ENCODE measurements around the gene VPS13D. TPM values are rescaled to one million over a fixed set of nuclear protein-coding genes. Genes with fewer than 3 reads are reported as not detected.
A peak's percentile ranks its signal among the peaks of the same experiment; 100 is the strongest.

The VPS13D gene
- total and polyA plus RNA-seq, 2 donors from 2014 or later: 19.4 to 75.8 TPM

DNA sequence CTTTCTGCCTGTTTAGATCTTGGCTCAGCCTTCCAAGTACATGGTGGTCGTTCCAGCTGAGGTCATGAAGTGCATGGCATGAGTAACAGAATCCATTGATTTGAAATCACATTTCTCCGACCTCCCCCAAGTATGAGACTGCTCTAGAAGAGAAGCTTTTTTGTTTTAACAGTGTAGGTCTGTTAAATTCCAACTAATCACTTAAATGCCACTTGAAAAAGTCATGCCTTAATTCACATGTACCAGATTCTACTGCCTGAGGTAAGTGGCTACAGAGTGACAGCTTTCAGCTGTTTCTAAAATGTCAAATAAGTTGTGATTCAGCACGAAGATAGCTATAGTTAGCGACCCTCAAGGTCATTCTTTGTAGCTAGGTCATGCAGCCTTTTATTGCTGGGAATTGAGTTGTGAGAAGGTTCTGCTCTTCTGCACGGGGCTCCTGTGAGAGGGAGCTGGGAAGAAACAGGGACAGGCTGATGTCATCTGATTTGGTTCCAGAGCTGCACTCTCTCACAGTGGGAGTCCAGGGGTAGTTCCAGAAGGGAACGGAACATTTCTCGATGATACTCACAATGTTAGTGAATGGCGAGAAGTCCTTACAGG is 112.7 kb downstream of the VPS13D start:
- peaks cover 5 to 21% (median 12%) of the 10 kb centered on the region in 3 donors for H3K4me1 ChIP-seq (ENCODE audit: control insufficient read depth in 2 of 3, insufficient read depth in 2 of 3, low read depth in 1 of 3, low read length in 3 of 3)
- no peak for FAIRE-seq
- TF ChIP-seq, protein P1, sequence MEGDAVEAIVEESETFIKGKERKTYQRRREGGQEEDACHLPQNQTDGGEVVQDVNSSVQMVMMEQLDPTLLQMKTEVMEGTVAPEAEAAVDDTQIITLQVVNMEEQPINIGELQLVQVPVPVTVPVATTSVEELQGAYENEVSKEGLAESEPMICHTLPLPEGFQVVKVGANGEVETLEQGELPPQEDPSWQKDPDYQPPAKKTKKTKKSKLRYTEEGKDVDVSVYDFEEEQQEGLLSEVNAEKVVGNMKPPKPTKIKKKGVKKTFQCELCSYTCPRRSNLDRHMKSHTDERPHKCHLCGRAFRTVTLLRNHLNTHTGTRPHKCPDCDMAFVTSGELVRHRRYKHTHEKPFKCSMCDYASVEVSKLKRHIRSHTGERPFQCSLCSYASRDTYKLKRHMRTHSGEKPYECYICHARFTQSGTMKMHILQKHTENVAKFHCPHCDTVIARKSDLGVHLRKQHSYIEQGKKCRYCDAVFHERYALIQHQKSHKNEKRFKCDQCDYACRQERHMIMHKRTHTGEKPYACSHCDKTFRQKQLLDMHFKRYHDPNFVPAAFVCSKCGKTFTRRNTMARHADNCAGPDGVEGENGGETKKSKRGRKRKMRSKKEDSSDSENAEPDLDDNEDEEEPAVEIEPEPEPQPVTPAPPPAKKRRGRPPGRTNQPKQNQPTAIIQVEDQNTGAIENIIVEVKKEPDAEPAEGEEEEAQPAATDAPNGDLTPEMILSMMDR (IDR thresholded peaks at IDR 0.05; ENCODE audit: borderline replicate concordance, extremely low read depth, insufficient read depth): no peak
- H3K9me3 ChIP-seq (ENCODE audit: control insufficient read depth in 2 of 3, insufficient read depth in 1 of 3, low read length in 3 of 3): no peaks in the 10 kb centered on the region
- no peak overlapping the region for H3K4me3 ChIP-seq (ENCODE audit: low read length in 3 of 3)
- no peaks in the 10 kb centered on the region for H3K27me3 ChIP-seq (ENCODE audit: control insufficient read depth, insufficient read depth, low read length)
- no peak overlapping the region for H3K9ac ChIP-seq (ENCODE audit: low read length in 3 of 3)
- DNase-seq: peak in 2 of 5 donors; percentile 46
- peak overlapping the region in 1 of 2 donors; percentile 61 for H3K27ac ChIP-seq (ENCODE audit: low read depth in 2 of 2, low read length in 2 of 2)
- peaks cover 2 to 16% (median 3%) of the 10 kb centered on the region in 3 donors for H3K36me3 ChIP-seq (ENCODE audit: control insufficient read depth in 2 of 3, insufficient read depth in 3 of 3, low read length in 3 of 3)
- intact Hi-C loops (cut with DNase I): no loop called here

DNA sequence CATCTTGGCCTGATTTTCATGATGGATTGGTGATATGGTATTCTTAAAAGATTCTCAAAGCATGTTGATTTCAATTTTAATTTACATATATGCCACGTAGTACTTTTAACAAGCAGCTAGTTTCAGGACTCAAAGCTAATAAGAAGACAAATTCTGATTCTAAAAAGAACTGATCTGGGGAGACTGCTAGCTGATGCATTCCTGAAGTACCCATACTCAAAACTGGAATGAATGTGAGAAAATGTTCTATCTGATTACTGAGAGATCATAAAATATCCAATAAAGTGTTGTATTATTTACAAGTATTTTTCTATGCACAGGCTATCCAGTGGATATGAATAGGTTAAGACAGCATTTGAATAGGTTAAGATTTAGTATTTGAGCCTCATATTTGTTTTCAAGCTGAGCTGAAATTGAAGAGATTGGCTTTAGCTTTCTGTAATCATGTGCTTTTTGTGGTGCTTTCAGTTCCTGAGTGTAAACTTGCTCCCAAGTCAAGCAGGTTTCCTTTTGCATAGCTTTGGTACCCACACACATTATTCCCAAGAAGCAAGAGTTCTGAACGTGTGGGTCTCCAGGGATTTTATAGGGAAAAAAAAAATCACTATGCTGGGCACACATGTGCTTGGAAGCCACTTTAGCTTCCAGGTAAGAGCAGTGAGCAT is 114.1 kb downstream of the VPS13D start:
- TF ChIP-seq, protein P1 (IDR thresholded peaks at IDR 0.05; ENCODE audit: borderline replicate concordance, extremely low read depth, insufficient read depth): no peak
- no peaks in the 10 kb centered on the region for H3K27me3 ChIP-seq (ENCODE audit: control insufficient read depth, insufficient read depth, low read length)
- H3K36me3 ChIP-seq (ENCODE audit: control insufficient read depth in 2 of 3, insufficient read depth in 3 of 3, low read length in 3 of 3): peaks cover 4 to 21% (median 4%) of the 10 kb centered on the region in 3 donors
- H3K9me3 ChIP-seq (ENCODE audit: control insufficient read depth in 2 of 3, insufficient read depth in 1 of 3, low read length in 3 of 3): no peaks in the 10 kb centered on the region
- H3K9ac ChIP-seq (ENCODE audit: low read length in 3 of 3): no peak overlapping the region
- FAIRE-seq (no peak), DNase-seq (no peak)
- no peak overlapping the region for H3K4me3 ChIP-seq (ENCODE audit: low read length in 3 of 3)
- peaks cover 4 to 21% (median 12%) of the 10 kb centered on the region in 3 donors for H3K4me1 ChIP-seq (ENCODE audit: control insufficient read depth in 2 of 3, insufficient read depth in 2 of 3, low read depth in 1 of 3, low read length in 3 of 3)
- no peak overlapping the region for H3K27ac ChIP-seq (ENCODE audit: low read depth in 2 of 2, low read length in 2 of 2)
- intact Hi-C loops (cut with DNase I): no loop called here

DNA sequence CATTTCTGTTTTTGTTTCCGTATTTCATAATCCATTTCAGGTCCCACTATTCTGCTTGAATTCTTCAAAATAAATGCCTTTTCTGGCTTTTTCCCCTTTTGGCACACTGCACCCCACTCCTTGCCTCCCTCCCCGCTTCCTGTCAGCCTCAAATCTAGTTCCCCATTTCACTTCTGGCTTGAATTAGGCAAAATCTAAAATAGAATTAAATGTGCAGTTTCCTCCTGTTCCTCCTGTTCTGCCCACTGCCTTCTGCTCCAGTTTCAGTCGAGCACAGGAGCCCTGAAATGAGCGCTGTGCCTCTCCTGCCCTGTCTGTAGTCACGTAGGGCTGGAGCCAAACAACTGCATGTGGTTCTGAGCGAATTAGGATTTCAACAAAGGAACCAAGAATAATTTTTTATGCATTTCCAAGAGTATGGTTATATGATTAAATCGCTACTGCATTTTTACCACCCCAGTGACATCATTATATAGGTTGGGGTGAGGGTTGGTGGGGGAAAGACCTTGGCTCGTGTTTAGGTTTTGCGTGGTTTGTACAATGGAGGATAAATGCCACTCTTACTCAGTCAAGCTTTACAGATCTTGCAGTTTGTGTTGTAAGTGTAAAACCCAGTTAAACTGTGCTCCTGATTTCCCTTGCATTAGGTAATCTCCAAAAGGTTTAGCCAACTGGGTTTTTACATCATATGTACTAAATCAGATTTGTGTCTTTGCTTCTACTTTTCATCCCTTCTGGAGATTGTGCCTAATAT is 114.9 kb downstream of the VPS13D start:
- no peak for FAIRE-seq
- peaks cover 6 to 29% (median 11%) of the 10 kb centered on the region in 3 donors for H3K36me3 ChIP-seq (ENCODE audit: control insufficient read depth in 2 of 3, insufficient read depth in 3 of 3, low read length in 3 of 3)

More for the DNA sequence above, 114.9 kb downstream of the VPS13D start:
- H3K4me3 ChIP-seq (ENCODE audit: low read length in 3 of 3): no peak overlapping the region
- H3K27ac ChIP-seq (ENCODE audit: low read depth in 2 of 2, low read length in 2 of 2): peak overlapping the region in 1 of 2 donors; percentile 56
- H3K27me3 ChIP-seq (ENCODE audit: control insufficient read depth, insufficient read depth, low read length): no peaks in the 10 kb centered on the region
- intact Hi-C loops (cut with DNase I): no loop called here
- peaks cover 0 to 14% (median 9%) of the 10 kb centered on the region in 3 donors for H3K4me1 ChIP-seq (ENCODE audit: control insufficient read depth in 2 of 3, insufficient read depth in 2 of 3, low read depth in 1 of 3, low read length in 3 of 3)
- TF ChIP-seq, protein P1 (IDR thresholded peaks at IDR 0.05; ENCODE audit: borderline replicate concordance, extremely low read depth, insufficient read depth): no peak
- no peaks in the 10 kb centered on the region for H3K9me3 ChIP-seq (ENCODE audit: control insufficient read depth in 2 of 3, insufficient read depth in 1 of 3, low read length in 3 of 3)
- DNase-seq: no peak
- no peak overlapping the region for H3K9ac ChIP-seq (ENCODE audit: low read length in 3 of 3)

All from kidney (tissue), 14 donors.